Osteoblast (primary cell): Measurements from ENCODE around the gene ADGRF4. TPM values are rescaled to one million over a fixed set of nuclear protein-coding genes. Genes with fewer than 3 reads are reported as not detected.

Experiments
- DNase-seq: peaks from one replicate; pipeline ENCODE4 v3.0.0; 2011; ENCODE audit warnings: low spot score, mixed read lengths; ENCODE audit not compliant: insufficient read length; ENCODE audit errors: missing footprints
- H2AFZ ChIP-seq: 2 replicates; pipeline ENCODE4 v1.6.0; 2011; ENCODE audit warnings: mild to moderate bottlenecking, low read length
- H3K27ac ChIP-seq: 2 replicates; pipeline ENCODE4 v1.5.1; 2011; ENCODE audit warnings: mild to moderate bottlenecking, low read depth, low read length, moderate library complexity
- H3K27me3 ChIP-seq: 2 replicates; pipeline ENCODE4 v1.6.0; 2012; ENCODE audit warnings: mild to moderate bottlenecking, control low read depth, inconsistent platforms, low read length, moderate library complexity; ENCODE audit not compliant: insufficient read depth
- H3K36me3 ChIP-seq: 2 replicates; pipeline ENCODE4 v1.5.1; 2011; ENCODE audit warnings: mild to moderate bottlenecking, low read length, control low read depth, moderate library complexity; ENCODE audit not compliant: insufficient read depth
- H3K4me1 ChIP-seq: 2 replicates; pipeline ENCODE4 v1.5.1; 2011; ENCODE audit warnings: mild to moderate bottlenecking, low read length, control low read depth, moderate library complexity; ENCODE audit not compliant: insufficient read depth
- H3K4me2 ChIP-seq: 2 replicates; pipeline ENCODE4 v1.6.0; 2011; ENCODE audit warnings: mild to moderate bottlenecking, low read length; ENCODE audit not compliant: insufficient read depth
- H3K4me3 ChIP-seq: fragments of 200-600 bp; sonication (generic); 3 replicates; pipeline ENCODE4 v1.5.1; 2012; ENCODE audit warnings: mild to moderate bottlenecking, low read length, inconsistent platforms; ENCODE audit not compliant: insufficient read depth
- H3K79me2 ChIP-seq: 2 replicates; pipeline ENCODE4 v1.6.0; 2012; ENCODE audit warnings: mild to moderate bottlenecking, low read length, control low read depth, inconsistent platforms; ENCODE audit not compliant: insufficient read depth
- H3K9me3 ChIP-seq: 2 replicates; pipeline ENCODE4 v1.5.1; 2011; ENCODE audit warnings: low read depth, low read length, control low read depth
- H4K20me1 ChIP-seq: 2 replicates; pipeline ENCODE4 v1.6.0; 2012; ENCODE audit warnings: mild to moderate bottlenecking, low read length, control low read depth; ENCODE audit not compliant: insufficient read depth
- total RNA-seq: library from RNA; depleted of rRNA; stranded (reverse); fragments of >200 nt; gene quantifications from 2 replicates; pipeline ENCODE4 v1.2.3, GENCODE V29; 2012
- TF ChIP-seq, protein P1 (sequence below): IDR thresholded peaks from 2 replicates; pipeline ENCODE4 v1.5.1; 2011; ENCODE audit warnings: mild to moderate bottlenecking, low read depth, low read length, moderate library complexity; ENCODE audit errors: extremely low read depth

ADGRF4 gene
- total RNA-seq, 1 donor, result under 0.01 TPM

DNA sequence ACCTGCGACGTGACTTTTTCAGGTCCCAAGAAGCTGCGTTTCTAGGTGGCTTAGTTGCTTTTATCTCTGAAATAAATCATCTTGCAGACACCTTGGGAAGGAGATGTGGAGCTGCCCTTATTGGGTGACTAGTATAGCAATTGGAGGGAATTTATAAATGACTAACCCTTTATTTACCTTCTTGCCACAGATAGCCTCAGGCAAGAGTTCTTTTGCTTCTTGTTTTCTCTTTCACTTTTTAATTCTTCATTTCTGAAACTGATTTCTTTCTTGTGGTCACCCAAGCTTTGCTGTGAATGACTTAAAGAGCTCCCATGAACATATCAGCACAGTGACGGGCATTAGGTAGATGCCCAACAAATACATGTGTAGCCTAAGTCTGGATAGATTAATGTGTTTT, 3.0 kb downstream of the ADGRF4 start:
- no peaks in the 10 kb centered on the region for H3K9me3 ChIP-seq
- no peaks in the 10 kb centered on the region for H3K27me3 ChIP-seq
- TF ChIP-seq, protein P1, sequence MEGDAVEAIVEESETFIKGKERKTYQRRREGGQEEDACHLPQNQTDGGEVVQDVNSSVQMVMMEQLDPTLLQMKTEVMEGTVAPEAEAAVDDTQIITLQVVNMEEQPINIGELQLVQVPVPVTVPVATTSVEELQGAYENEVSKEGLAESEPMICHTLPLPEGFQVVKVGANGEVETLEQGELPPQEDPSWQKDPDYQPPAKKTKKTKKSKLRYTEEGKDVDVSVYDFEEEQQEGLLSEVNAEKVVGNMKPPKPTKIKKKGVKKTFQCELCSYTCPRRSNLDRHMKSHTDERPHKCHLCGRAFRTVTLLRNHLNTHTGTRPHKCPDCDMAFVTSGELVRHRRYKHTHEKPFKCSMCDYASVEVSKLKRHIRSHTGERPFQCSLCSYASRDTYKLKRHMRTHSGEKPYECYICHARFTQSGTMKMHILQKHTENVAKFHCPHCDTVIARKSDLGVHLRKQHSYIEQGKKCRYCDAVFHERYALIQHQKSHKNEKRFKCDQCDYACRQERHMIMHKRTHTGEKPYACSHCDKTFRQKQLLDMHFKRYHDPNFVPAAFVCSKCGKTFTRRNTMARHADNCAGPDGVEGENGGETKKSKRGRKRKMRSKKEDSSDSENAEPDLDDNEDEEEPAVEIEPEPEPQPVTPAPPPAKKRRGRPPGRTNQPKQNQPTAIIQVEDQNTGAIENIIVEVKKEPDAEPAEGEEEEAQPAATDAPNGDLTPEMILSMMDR, result no peak
- H3K4me3 ChIP-seq, result no peak overlapping the region
- no peak overlapping the region for H2AFZ ChIP-seq
- no peak overlapping the region for H3K27ac ChIP-seq
- H3K79me2 ChIP-seq, result no peaks in the 10 kb centered on the region
- no peak overlapping the region for H3K4me2 ChIP-seq
- no peak for DNase-seq
- H4K20me1 ChIP-seq, result no peaks in the 10 kb centered on the region
- peaks cover 3% of the 10 kb centered on the region for H3K4me1 ChIP-seq
- H3K36me3 ChIP-seq, result no peaks in the 10 kb centered on the region

DNA sequence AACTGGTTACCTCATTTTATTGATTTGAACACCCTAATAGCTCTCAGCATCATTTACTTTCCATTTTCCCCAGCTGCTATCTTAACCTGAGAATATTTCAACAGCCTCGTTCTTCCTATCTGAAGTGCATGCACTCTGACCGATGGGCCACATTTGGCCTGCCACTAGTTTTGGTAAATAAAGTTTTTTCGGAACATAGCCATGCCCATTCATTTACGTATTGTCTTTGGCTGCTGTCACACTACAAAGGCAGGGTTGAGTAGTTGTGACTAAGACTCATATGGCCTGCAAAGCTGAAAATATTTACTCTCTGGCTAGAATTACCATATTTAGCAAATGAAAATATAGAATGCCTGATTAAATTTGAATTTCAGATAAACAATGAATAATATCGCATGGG, 10.8 kb downstream of the ADGRF4 start:
- Histone ChIP-seq H4K20me1 (no peaks in the 10 kb centered on the region), H3K4me1 (no peaks in the 10 kb centered on the region), H3K4me3 (no peak overlapping the region), H3K4me2 (no peak overlapping the region), H3K9me3 (no peaks in the 10 kb centered on the region), H3K27ac (no peak overlapping the region), H2AFZ (no peak overlapping the region), H3K27me3 (no peaks in the 10 kb centered on the region), H3K36me3 (no peaks in the 10 kb centered on the region), H3K79me2 (no peaks in the 10 kb centered on the region)
- no peak for DNase-seq
- TF ChIP-seq, protein P1, result no peak

DNA sequence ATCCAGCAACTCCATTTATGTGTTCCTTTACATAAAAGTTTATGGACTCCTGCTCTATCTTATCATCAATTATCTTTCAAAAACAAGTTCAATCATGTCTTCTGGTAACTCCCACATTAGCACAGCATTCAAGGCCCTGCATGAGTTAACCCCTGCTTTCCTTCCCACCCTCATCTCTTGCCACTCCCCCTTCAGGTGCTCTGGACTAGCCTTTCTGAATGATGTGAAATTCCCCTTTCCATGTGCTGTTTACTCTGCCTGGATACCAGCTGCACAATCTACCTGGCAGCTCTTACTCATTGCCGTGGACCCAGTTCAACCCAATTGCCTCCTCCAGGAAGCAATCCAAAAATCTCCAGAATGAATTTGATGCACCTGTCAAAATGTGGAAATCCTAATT, 11.9 kb downstream of the ADGRF4 start:
- Histone ChIP-seq H2AFZ (no peak overlapping the region), H4K20me1 (no peaks in the 10 kb centered on the region), H3K27me3 (no peaks in the 10 kb centered on the region), H3K4me1 (no peaks in the 10 kb centered on the region), H3K36me3 (no peaks in the 10 kb centered on the region), H3K79me2 (no peaks in the 10 kb centered on the region), H3K27ac (no peak overlapping the region), H3K4me2 (no peak overlapping the region), H3K9me3 (no peaks in the 10 kb centered on the region), H3K4me3 (no peak overlapping the region)
- DNase-seq, result no peak
- TF ChIP-seq, protein P1, result no peak

DNA sequence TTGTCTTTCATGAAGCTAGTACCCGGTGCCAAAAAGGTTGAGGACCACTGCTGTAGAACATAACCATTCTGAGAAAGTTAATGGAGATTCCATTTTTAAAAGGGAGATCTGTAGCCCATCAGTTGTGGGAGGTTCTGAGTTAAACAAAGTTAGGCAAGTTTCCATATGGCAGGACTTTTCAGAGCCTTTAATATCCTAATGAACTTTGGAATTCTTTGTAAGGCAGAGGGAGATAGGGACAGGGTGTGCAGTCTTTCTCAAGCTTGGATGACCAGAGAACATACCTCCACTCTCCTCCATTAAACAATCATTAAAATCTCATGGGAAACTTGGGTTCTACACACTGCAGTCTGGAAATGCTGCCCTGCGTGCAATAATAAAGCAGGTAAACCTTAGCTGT, 14.8 kb downstream of the ADGRF4 start:
- TF ChIP-seq, protein P1, result no peak
- H3K27me3 ChIP-seq, result peaks cover 2% of the 10 kb centered on the region
- no peak overlapping the region for H3K4me3 ChIP-seq
- no peaks in the 10 kb centered on the region for H3K9me3 ChIP-seq
- H3K36me3 ChIP-seq, result no peaks in the 10 kb centered on the region
- H3K79me2 ChIP-seq, result no peaks in the 10 kb centered on the region
- H4K20me1 ChIP-seq, result no peaks in the 10 kb centered on the region
- no peak overlapping the region for H3K27ac ChIP-seq
- H2AFZ ChIP-seq, result no peak overlapping the region
- H3K4me1 ChIP-seq, result no peaks in the 10 kb centered on the region
- H3K4me2 ChIP-seq, result no peak overlapping the region
- DNase-seq, result no peak
